Adrenal gland (tissue), 5 donors: ENCODE data around the gene PUS7.

Experiments
- CTCF ChIP-seq, 6 experiments: fragments of 450-650 bp in 4 of 6; fragments of 200-600 bp in 2 of 6; sonication (generic) in 1 of 6; IDR thresholded peaks; 1 replicate in 5 of 6; 2 replicates in 1 of 6; pipeline versions ENCODE4 v1.5.1 to v1.8.0; 2016 to 2021; ENCODE audit warnings: antibody characterized with exemption in 6 of 6, mild to moderate bottlenecking in 2 of 6, moderate library complexity in 1 of 6
- POLR2A ChIP-seq, 2 donors: fragments of 450-650 bp; IDR thresholded peaks; one replicate each; pipeline ENCODE4 v1.6.1; 2017; ENCODE audit warnings: antibody characterized with exemption in 2 of 2, mild to moderate bottlenecking in 2 of 2, moderate library complexity in 1 of 2
- donor health status: DM: no; HTN: no; CAD: no.

GRCh38 chr7:105496521-105496920 is 25.6 kb downstream of the PUS7 start:
- no peak for TF ChIP-seq POLR2A (IDR thresholded peaks at IDR 0.05)
- no peak for TF ChIP-seq CTCF (IDR thresholded peaks at IDR 0.05)
